Esophagus mucosa (tissue), 1 donor: ENCODE data around the gene EGF. TPM values are rescaled to one million over a fixed set of nuclear protein-coding genes. Genes with fewer than 3 reads are reported as not detected.
"Not testable (repeated sequence)": the region's sequence is repeated elsewhere in the genome, so short reads cannot be mapped to it uniquely, and the experiment has no call there.

Experiments used
- ATAC-seq: fragments of 200-7000 bp; cut with Tn5 transposase; one replicate; pipeline ENCODE4 v1.9.1; 2020
- total RNA-seq: library from RNA; stranded (reverse); gene quantifications from one replicate; pipeline ENCODE4 v1.2.4, GENCODE V29; 2023
- donor health status: DM: yes; HTN: yes; CAD: no.

Gene EGF
- total RNA-seq, 1 donor from 2014 or later = 0.24 TPM

DNA sequence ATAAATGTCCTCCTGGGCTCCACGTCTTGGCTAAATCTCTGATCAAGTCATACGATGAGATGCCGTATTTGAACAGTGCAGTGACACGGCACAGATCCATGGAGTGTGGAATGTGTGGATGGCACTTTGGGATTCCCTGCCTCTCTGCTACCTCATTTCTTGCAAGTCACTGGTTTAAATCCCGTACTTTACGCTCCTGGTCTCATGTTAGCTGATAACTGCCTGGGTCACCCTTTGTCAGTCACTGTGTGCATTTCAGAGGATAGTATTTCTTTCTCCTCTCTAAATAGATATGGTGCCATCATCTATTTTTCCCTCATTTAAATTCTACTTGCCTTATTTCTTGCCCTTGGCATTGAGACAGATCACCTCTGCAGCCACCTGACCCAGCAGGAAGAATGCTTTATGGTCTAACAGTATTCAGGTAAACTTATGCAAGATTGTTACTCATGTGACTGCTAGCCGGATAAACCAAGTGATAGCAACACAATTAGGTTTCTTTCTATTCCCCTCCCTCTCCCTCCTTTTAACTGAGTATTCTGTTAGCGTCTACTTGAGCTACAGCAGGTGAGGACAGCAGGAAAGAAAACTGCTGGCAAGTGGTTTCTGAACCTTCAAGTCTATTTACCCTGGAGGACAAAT lies 2.8 kb downstream of the EGF start:
- ATAC-seq = no peak

DNA sequence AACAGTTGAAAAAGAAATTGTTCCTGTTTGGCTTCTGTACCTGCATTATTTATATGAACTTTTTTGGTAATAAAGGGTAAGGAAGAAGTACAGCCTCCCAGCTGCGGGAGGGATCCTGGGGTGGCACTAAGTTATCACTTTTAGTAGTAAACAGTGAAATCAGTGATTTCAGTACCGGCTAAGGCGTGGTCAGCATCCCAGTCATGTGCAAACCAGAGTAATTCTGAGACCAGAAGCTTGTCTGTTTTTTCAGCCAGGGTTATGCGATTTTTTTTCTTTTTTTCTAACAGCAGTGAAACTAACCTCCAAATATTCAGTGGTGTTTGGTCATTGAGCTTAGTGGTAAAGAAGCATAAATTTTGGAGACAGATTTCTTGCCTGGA lies 3.3 kb downstream of the EGF start:
- ATAC-seq = no peak

DNA sequence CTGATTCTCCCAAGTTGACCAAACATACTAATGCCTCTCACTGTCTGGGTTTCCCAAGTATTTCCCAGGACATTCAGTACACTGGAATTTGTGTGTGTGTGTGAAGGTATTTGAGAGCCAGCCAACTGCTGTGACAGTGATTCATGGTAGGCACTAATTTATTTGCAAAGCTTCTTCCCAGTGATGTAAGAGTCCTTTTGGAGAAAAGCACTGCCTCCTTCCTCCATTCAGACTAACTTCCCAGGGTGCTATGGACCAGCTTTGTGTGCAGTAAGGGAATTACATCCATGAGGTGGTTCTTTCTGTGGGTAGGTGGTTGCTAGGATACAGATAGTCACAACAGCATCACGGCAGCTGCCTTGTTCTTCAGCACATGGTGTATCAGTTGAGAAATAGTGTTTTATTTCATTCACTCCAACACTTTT lies 8.7 kb downstream of the EGF start:
- peak; percentile 29 for ATAC-seq

DNA sequence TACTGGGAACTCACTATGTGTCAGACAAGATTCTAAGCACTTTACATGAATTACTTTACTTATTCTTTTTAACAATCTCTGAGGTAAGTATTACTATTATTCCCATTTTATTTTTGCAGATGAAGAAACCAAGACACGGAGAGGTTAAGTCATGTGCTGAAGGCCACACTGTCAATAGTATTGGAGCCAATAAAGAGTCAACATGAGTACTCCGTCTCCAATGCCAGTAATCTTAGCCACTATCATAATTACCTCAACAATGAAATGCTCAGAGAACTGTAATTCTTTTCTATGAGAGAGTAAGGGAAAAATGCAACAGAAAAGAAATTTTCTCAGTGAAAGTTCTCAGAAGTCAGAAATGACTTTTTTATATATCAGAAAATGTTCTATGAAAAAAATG lies 12.7 kb downstream of the EGF start:
- no peak for ATAC-seq

DNA sequence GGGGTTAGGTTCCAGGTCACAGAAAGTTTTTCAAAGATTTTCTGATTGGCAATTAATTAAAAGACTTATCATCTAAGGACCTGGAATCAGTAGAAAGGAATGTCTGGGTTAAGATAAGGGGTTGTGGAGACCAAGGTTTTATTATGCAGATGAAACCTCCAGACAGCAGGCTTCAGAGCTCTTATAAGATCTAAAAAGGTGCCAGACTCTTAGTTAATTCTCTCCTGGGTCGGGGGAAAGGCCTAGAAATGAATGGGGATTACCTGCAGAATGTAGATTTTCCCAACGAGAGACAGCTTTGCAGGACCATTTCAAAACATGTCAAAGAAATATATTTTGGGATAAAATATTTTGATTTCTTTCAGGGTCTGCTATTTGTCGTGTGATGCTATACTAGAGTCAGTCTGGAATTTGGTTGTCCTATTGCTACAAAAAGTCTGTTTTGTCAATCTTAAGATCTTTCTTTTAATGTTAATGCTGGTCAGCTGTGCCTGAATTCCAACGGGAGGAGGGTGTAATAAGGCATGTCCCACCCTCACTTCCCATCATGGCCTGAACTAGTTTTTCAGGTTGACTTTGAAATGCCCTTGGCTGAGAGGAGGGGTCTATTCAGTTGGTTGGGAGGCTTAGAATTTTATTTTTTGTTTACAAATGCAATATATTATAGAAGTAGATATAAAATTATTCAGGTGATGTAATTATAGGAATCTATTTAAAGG lies 15.8 kb downstream of the EGF start:
- no peak for ATAC-seq

DNA sequence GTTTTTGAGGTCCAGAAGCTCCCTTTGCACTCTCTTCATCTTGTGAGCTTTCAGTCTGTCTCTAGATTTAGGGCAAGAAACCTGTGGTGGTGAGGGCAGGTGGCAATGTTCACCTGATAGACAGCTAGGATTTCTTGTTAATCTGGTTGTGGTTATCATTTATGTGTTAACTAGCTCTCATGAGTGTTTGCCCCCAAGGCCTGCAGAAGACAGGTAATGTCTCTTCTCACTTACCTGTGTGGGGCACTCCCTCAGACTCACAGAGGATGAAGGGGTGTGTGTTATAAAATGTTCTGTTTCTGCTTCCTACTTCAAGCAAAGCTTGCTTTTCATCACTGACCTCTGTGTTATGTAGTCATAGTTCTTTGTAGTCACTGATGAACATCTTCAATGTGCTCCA lies 17.8 kb downstream of the EGF start:
- ATAC-seq = peak; percentile 75

DNA sequence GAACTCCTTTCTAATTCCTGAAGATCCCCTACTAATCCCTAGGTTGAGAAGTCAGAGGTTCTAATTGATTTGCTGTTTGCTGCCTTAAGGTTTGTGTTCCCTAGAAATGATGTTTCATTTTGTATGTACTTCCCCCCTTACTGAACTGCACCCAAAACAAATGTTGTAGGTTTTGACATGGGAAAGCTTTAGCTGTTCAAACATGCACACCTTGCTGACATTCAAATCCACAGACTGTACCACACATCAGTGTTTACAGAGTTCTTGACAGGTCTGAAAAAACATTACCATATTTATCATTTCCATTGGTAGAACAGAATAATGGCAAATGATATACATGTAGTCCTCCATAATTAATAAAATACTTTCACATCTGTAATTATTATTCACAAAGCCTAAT lies 18.2 kb downstream of the EGF start:
- no peak for ATAC-seq

DNA sequence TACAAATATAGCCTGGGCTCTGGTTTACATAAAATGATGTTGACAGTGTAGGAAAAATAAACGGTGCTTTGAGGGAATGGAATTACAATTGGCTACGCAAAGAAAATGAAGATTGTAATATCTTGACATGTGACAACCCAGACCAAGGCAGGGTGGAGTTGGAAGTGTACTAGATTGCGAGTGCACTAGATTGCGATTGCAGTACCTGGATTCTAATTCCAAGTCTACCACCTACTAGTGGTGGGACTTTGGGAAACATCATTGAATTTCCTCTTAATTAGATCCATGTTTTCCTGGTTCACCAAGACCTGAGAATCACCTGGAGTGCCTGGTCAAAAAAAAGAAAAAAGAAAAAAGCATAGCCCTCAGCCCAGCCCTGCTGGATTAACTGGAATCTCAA lies 18.6 kb downstream of the EGF start:
- ATAC-seq = no peak

DNA sequence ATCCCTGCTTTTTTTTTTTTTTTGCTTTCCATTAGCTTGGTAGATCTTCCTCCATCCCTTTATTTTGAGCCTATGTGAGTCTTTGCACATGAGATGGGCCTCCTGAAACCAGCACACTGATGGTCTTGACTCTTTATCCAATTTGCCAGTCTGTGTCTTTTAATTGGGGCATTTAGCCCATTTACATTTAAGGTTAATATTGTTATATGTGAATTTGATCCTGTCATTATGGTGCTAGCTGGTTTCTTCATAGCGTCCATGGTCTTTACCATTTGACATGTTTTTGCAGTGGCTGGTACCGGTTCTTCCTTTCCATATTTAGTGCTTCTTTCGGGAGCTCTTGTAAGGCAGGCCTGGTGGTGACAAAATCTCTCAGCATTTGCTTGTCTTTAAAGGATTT lies 24.7 kb downstream of the EGF start:
- not testable (repeated sequence) for ATAC-seq

DNA sequence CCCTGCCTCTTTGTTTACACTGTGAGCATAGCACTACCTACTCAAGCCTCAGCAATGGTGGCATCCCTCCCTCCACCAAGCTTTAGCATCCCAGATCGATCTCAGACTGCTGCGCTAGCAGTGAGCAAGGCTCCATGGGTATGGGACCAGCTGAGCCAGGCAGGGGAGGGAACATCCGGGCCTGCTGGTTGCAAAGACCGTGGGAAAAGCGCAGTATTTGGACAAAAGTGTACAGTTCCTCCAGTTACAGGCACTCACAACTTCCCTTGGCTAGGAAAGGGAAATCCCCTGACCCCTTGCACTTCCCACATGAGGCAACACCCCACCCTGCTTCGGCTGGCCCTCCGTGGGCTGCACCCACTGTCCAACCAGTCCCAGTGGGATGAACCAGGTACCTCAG lies 26.5 kb downstream of the EGF start:
- ATAC-seq = no peak

DNA sequence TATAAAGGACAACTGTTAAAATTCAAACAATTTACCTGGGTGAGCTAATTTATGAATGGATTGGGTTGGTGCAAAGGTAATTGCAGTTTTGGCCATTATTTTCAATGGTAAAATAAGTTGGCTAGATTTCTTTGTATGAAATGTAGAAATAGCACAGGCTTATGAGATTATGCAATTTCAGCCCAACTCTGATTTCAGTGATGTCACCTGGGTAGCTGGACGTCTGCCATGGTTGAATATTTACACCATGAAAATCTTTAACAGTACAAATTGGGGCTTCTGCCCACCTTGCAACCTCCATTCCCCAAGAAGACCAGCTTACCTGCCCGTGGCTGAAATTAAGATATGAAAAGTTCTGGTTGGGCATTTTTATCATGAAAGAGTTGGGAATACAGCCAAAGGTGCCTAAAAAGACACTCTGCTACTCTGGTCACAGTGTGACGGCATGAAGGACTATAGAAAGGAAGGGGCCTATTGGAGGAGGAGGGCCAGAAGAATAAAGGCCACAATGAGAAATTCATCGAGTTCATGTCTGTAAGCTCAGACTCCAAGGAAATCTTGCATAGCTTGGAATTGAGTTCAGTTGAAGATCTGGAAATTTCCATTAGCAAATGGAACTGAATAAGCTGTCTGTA lies 29.7 kb downstream of the EGF start:
- no peak for ATAC-seq

DNA sequence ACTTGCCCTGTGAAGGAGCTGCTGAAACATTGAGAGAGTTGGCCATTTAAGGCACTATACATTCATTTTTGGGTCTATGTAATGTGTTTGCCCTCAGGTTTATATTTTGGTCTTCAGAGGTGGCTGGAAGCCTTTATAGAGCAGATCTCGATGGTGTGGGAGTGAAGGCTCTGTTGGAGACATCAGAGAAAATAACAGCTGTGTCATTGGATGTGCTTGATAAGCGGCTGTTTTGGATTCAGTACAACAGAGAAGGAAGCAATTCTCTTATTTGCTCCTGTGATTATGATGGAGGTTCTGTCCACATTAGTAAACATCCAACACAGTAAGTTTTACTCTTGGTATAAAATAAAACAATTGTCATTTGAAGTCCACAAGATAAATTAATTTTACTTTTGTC lies 31.1 kb downstream of the EGF start:
- no peak for ATAC-seq

DNA sequence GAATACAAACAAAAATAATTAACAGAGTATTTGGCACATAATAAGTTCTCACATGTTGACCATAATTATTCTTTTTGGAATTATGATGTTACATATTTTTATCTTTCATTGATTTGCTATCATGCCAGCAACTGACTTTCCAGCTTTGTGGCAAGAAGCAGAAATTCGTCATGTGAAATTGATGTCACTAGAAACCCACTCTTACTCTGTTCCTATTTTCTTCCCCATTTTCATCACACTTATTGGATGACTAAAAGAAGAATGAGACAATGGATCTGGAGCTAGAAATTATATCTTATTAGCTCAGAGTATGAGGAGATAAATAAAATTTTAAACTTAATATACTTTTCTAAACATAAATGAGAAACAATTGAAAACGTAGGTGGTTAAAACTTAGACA lies 31.9 kb downstream of the EGF start:
- no peak for ATAC-seq

DNA sequence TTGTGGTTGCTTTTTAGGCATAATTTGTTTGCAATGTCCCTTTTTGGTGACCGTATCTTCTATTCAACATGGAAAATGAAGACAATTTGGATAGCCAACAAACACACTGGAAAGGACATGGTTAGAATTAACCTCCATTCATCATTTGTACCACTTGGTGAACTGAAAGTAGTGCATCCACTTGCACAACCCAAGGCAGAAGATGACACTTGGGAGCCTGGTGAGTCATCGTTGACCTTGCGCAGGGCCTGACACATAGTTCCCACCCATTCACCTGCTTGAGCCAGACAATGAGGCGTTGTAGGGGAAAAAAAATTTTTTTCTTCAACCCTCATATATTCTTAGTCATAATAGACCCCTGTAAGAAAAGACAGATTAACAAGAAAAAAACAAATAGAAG lies 32.4 kb downstream of the EGF start:
- peak; percentile 82 for ATAC-seq

DNA sequence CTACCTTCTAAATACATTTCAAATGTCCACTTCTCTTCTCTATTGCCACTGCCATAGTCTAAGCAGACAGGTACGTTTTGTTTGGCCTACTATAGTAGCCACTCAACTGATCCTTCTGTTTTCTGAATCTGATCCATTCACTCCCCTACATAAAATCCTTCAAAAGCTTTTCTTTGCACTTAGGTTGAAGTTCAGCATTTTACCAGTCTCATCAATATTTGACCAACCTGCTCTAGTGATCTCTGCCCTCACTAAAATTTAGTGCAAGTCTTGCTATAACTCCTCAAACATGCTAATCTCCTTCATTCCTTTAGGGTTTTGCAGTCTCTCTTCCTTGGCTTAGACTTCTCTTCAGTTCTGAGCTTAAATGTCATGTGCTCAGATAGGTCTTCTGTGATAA lies 33.4 kb downstream of the EGF start:
- no peak for ATAC-seq

DNA sequence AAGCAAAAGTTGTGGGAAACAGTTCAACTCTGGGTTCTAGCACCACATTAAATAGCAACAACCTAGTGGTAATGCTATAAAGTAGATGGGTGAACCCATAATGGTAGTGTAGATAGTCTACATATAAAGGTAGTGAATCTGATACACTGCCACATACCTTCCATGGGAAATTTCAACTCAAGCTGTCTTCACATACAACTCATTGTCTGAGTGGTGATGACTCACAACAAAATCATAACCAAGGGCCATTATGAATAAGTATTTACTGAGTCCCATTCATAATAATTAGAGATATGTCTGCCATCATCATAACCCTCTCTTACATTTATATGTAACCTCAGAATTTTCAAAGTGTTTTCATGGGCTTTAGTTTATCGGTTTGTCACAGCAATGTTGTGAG lies 34.8 kb downstream of the EGF start:
- peak; percentile 74 for ATAC-seq

DNA sequence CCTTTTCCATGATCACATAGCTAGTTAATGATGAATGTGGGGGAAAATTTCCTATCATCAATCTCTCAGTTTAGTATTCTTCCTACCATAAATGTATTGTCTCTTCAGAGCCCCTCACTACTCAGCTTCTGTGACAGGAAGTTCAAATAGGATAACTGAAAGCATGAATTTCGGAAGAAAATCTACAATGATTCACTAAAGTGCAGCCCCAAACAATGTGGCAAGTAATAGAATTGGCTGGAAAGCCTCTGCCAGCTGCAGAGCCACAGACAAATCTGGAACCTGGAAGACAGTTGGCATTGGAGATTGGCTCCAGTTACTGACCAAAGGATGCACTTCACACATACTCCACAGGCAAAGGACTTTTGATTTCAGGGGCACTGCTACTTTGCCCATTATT lies 35.2 kb downstream of the EGF start:
- no peak for ATAC-seq

DNA sequence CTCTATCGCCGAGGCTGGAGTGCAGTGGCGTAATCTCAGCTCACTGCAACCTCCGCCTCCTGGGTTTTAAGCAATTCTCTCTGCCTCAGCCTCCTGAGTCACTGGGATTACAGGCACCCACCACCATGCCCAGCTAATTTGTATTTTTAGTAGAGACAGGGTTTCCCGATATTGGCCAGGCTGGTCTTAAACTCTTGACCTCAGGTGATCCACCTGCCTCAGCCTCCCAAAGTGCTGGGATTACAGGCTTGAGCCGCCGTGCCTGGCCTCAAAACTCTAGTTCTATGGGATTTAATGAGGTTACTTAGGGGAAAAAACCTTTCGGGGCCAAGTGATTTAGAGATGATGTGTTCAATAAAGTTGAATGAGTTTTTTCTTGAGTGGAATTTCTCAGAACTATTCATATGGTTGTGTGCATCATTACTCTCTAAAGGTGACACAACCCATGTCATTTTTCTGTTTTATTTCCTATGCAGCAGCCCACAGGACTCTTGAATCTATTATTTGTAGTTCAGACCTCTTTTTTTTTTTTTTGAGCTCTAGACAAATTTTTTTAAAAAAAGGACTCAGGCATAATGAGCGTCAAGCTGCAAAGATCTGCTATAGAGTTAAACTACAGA lies 36.5 kb downstream of the EGF start:
- not testable (repeated sequence) for ATAC-seq

DNA sequence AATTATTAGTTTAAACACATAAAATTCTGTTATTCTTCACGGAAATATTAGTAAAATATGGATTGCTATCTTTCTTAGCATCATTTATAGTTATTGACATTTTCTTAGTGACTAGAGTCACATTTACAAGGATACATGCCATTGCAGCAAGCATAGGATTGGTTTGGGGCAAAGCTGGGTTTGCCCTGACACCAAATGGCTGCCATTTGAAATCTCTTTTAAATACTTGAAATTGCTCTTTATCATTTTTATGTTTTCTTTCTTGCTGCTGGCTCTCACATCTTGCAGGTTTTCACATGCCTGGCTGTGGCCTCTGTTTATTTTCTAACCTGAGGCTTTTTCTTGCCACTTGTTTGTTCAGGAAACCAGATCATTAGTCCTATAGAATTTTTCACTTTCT lies 39.9 kb downstream of the EGF start:
- no peak for ATAC-seq

DNA sequence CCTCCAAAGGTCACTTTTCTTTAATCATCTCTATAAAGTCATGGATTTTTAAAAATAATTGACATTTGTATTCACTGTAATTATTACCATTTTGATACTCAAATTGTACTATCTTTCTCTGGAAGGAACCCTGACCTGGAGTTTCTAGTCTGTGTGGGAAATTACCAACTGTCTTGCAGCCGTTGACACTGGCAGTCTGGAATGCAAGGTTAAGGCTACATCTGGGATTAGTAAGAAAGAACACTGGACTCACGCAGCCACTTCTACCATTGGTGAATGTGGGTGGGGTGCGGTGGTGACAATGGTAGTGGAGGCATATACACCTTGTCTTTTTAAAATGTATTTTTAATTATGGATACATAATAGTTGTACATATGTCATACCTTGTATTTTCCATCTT lies 40.9 kb downstream of the EGF start:
- no peak for ATAC-seq

DNA sequence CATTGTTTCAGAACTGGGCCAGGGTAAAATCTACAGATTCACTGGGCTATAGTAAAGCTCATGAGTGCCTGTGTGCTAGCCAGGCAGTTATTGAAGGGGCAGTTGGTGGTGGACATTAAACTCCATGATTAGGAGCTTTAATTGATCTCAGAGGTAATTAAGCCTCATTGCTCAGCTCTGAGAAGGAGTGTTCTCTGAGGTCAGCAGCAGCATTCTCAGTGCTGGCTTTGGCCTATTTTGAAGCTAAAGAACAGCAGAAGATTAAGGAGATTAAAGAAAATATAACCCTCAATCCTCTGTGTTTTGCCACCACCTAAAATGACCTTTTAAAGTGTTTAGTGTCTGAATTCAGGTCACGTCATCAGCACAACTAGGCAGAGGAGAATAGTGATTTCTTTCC lies 42.5 kb downstream of the EGF start:
- no peak for ATAC-seq

DNA sequence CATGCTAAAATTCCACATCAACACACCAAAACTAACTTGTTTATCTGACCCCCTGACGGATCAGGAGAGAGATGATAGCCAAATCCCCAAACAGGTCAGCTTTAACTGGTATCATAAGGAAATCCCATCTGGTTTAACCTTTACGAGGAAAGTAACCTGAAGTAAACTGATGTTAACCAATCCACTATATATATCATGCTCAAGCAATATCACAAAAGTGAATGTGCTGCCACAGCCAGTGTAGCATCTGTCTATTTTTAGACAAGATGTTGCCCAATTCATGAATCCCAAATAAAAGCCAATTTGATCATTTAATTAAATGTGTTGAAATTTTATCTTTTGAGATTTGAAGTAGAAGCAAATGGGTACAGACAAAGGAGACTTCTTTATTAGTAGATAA lies 44.5 kb downstream of the EGF start:
- no peak for ATAC-seq

DNA sequence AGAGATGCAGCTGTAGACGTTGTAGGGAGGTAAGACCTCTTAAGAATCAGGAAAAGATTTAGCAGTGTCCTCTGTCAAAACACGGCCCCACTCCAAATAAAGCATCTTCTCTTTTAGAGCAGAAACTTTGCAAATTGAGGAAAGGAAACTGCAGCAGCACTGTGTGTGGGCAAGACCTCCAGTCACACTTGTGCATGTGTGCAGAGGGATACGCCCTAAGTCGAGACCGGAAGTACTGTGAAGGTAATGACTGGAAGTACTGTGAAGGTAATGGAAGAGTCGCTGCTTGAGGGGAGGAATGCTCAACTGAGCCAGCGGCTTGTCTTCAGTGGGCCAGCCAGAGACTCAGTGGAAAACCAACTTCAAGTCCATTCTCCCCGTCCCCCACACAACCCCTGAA lies 46.5 kb downstream of the EGF start:
- no peak for ATAC-seq

DNA sequence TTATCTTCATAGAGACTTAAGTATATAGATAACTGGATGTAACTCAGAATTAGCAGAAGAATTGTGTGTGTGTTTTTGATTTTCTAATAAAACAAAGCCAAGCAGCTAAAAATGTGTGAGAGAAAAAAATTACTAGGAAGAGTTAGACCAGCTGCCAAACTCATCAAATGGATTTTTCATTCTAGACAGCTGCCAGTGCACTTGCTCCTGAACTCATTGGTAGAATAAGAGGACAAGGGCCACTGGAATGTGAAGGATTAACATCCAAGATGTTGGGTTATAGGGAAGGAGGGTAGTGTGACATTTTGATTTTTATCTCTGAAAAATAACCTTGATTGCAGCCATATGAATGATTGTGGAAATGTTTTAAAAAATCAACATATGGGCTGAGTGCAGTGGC lies 49.7 kb downstream of the EGF start:
- ATAC-seq = no peak
